Measurements from ENCODE around the gene CCR6.

Gene CCR6

DNA sequence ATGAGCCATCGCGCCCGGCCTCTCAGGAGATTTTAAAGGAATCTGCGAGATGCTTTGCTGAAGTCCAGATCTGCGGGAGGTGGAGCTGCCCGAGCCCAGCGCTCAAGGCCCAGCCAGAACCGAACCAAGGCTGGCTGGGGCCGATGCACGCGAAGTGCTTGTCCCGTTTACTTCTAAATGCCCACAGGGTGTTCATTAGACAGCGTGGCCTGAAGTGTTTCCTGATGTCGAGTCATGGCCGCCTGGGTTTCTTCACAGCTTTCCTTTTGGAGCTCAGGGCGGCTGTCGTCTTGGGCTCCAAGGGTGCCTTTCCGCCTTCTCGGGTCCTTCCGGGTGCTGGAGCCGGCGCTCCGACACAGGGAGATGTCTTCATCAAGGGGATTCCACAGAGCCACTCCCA lies 25.1 kb upstream of the CCR6 start:
- TF ChIP-seq, protein P1, sequence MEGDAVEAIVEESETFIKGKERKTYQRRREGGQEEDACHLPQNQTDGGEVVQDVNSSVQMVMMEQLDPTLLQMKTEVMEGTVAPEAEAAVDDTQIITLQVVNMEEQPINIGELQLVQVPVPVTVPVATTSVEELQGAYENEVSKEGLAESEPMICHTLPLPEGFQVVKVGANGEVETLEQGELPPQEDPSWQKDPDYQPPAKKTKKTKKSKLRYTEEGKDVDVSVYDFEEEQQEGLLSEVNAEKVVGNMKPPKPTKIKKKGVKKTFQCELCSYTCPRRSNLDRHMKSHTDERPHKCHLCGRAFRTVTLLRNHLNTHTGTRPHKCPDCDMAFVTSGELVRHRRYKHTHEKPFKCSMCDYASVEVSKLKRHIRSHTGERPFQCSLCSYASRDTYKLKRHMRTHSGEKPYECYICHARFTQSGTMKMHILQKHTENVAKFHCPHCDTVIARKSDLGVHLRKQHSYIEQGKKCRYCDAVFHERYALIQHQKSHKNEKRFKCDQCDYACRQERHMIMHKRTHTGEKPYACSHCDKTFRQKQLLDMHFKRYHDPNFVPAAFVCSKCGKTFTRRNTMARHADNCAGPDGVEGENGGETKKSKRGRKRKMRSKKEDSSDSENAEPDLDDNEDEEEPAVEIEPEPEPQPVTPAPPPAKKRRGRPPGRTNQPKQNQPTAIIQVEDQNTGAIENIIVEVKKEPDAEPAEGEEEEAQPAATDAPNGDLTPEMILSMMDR (IDR thresholded peaks at IDR 0.05; ENCODE audit: control extremely low read depth, extremely low read depth, low read depth, missing control alignments): no peak
- POLR2A ChIA-PET: no interaction called here
- DNase-seq (ENCODE audit: extremely low spot score): no peak
- CTCF ChIA-PET: interaction anchor here (1.3 kb wide), 1 partner anchor 25 kb away, joined by 3 read pairs; no protein-coding TSS in a partner anchor

DNA sequence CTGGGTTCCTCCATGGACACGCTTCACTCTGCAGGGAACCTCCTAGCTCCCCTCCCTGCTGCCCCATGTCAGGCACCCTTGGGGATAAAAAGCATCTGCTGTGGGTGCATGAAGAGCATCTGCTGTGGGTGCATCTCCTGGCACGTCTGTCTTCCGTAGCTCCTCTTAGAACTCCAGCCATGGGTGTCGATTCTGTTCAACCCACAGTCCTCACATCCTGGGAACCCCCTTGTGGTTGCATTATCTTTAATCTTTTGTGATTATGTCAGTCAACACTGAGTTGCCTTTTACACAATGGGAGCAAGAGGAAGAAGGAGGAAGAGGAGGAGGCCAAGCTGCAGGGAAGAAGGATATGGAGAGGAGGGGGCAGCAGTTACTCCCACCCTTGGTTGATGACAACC lies 24.1 kb upstream of the CCR6 start:
- TF ChIP-seq, protein P1 (IDR thresholded peaks at IDR 0.05; ENCODE audit: control extremely low read depth, extremely low read depth, low read depth, missing control alignments): no peak
- no peak for DNase-seq (ENCODE audit: extremely low spot score)
- ChIA-PET POLR2A (no interaction called here), CTCF (interaction anchor here (1.3 kb wide), 1 partner anchor 24 kb away, joined by 3 read pairs; no protein-coding TSS in a partner anchor)

DNA sequence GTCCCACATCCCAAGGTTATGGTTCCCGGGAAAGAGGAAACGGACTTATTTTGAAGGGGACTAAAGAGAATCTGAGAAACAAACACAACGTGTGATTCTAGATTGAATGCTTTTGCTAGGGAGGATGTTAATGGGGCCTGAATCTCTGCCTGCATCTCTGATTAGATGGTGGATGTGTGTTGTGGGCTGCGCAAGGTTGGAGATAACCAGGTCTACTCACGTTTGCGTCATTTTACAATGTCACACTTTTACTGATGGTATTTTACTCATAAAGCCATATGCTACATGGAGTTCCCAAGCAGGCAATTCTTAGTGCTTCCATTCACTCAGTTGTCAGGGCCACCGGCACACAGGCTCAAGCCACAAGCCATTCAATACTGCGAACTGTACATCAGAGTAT lies 23.2 kb upstream of the CCR6 start:
- ChIA-PET CTCF (no interaction called here), POLR2A (no interaction called here)
- no peak for DNase-seq (ENCODE audit: extremely low spot score)

DNA sequence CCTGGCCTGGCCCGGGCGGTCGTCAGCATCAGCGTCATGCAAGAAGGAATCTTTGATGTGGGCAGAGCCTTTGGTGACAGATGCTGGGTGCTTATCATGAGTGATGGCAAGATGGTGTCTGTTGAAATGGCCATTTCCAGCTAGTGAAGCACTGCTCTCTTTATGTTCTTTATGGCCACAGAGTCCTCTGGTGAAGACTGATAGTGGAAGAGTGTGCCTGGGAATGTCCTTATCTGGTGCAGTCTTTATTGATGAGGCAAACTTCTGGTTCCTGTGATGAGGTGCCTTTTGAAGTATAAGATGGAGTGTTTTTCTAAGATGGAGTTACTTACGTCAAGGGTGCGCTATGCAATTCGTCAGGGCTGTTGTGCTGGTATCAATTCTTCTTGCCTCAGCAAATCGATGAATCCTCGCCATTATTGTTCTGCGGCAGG lies 22.6 kb upstream of the CCR6 start:
- no peak for DNase-seq (ENCODE audit: extremely low spot score)
- TF ChIP-seq, protein P1 (IDR thresholded peaks at IDR 0.05; ENCODE audit: control extremely low read depth, extremely low read depth, low read depth, missing control alignments): no peak
- ChIA-PET POLR2A (no interaction called here), CTCF (no interaction called here)

More for the DNA sequence above, 23.2 kb upstream of the CCR6 start:
- TF ChIP-seq, protein P1 (IDR thresholded peaks at IDR 0.05; ENCODE audit: control extremely low read depth, extremely low read depth, low read depth, missing control alignments): no peak

DNA sequence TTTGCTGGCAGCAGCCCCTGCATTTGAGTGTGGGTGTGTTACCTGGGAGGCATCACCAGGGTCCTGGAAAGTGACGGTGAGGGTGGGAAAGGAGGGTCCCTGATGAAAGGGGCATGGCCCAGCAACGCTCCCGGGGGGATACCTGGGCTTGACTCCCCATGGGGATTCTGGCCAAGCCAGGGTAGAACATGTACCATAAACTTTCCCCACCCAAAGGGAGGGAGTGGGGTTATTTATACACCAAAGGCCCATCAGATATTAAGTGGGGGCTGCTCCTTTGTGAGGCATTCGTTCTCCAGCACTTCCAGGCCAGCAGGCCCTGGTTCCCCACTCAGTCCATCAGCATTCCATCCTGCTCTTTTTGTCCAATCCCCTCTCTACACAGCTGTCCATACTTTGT lies 20.6 kb upstream of the CCR6 start:
- ChIA-PET POLR2A (no interaction called here), CTCF (interaction anchor here (0.8 kb wide), 1 partner anchor 20 kb away, joined by 3 read pairs; no protein-coding TSS in a partner anchor)
- TF ChIP-seq, protein P1 (IDR thresholded peaks at IDR 0.05; ENCODE audit: control extremely low read depth, extremely low read depth, low read depth, missing control alignments): no peak
- DNase-seq (ENCODE audit: extremely low spot score): no peak

DNA sequence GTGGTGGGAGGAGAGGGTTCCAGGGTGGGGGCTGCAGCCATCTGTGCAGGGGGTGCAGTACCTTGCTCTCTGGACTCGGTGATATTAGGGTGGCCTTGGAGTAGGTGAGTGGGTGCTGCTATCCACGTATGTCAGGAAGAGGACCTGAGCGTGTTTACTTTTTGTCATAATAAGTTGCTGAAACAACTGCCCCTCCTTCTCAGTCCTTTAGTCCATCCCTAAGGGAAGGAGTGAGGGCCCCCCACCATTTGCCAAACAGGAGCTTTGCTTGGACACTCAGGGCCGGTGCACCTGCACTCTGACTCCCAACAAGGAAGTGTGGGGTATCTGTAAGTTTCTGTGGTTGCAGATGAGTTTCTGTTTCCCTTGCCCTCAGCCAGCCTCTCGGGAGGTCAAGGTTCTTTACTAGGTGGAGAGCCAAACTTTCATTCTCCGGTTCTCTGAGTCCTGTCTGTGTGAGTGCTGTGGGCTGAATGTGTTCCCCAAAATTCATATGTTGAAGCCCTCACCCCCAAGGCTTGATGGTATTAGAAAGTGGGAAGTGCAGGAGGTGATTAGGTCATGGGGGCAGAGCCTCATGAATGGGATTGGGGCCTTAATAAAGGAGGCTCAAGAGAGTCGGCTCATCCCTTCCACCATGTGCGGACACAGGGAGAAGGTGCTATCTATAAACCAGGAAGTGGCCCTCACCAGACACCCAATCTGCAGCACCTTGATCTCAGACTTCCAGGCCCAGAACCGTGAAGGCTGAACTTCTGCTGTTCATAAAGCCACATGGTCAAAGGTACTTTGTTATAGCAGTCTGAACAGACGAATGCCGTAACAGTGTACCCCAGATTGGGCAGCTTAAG lies 19.6 kb upstream of the CCR6 start:
- DNase-seq (ENCODE audit: extremely low spot score): peak; percentile 73
- TF ChIP-seq, protein P1 (IDR thresholded peaks at IDR 0.05; ENCODE audit: control extremely low read depth, extremely low read depth, low read depth, missing control alignments): no peak
- ChIA-PET POLR2A (no interaction called here), CTCF (interaction anchor here (1.2 kb wide), 1 partner anchor 25 kb away, joined by 3 read pairs; no protein-coding TSS in a partner anchor)
